ENCODE results near the gene CCDC146. TPM values are rescaled to one million over a fixed set of nuclear protein-coding genes. Genes with fewer than 3 reads are reported as not detected.

CCDC146 gene
- total RNA-seq, 1 experiment from 2014 or later: 0.72 TPM

DNA sequence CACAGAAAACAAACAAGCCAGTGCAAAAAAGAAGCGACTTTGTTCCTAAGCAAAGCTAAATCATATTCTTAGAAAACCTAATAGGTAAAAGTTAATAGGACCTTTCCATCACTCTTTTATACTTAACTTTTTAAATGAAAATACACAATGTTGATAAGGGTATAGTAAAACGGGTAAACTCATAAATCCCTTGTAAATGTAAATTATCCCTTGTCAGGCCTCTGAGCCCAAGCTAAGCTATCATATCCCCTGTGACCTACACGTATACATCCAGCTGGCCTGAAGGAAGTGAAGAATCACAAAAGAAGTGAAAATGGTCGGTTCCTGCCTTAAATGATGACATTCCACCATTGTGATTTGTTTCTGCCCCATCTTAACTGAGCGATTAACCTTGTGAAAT lies 217.3 kb downstream of the CCDC146 start:
- no peak overlapping the region for H2BK5ac ChIP-seq (ENCODE audit: insufficient read length, low read length)
- H3K4me3 Mint-ChIP-seq: no peak overlapping the region
- H3K9me3 Mint-ChIP-seq: peaks cover 0 to 10% of the 10 kb centered on the region in 2 experiments; a peak in 4 of 5 replicates

More for the DNA sequence above, 217.3 kb downstream of the CCDC146 start:
- no peak for DNase-seq
- Histone ChIP-seq H3K27ac (ENCODE audit: insufficient read length, low read depth, low read length) (no peak overlapping the region), H4K20me1 (ENCODE audit: control insufficient read depth, insufficient read depth, insufficient read length) (no peaks in the 10 kb centered on the region), H3K4me2 (ENCODE audit: insufficient read depth, insufficient read length, low read length) (no peak overlapping the region), H2BK120ac (ENCODE audit: low read depth, low read length, poor library complexity, severe bottlenecking) (no peak overlapping the region), H3K23ac (ENCODE audit: insufficient read length, low read depth, low read length) (no peak overlapping the region), H3K4me1 (ENCODE audit: insufficient read depth, low read length) (no peaks in the 10 kb centered on the region), H2AFZ (ENCODE audit: low read length) (no peak overlapping the region), H3K56ac (ENCODE audit: insufficient read length, low read depth, low read length) (no peak overlapping the region), H3K9me3 (ENCODE audit: control insufficient read depth, low read depth, low read length) (no peaks in the 10 kb centered on the region), H3T11ph (ENCODE audit: low read length) (no peak overlapping the region), H4K5ac (ENCODE audit: insufficient read length, low read depth, low read length) (no peak overlapping the region), H3K18ac (ENCODE audit: insufficient read length, low read depth, low read length) (no peak overlapping the region), H3K9ac (ENCODE audit: extremely low read depth, insufficient read length, low read length) (no peak overlapping the region), H3K4ac (ENCODE audit: low read depth, low read length) (no peak overlapping the region), H4K91ac (ENCODE audit: insufficient read length, low read depth, low read length) (no peak overlapping the region), H3K23me2 (ENCODE audit: insufficient read length, low read depth, low read length, poor library complexity, severe bottlenecking) (no peaks in the 10 kb centered on the region), H3K79me1 (ENCODE audit: insufficient read depth, low read depth, low read length, poor library complexity, severe bottlenecking) (no peaks in the 10 kb centered on the region), H3K79me2 (ENCODE audit: insufficient read depth, low read length) (no peaks in the 10 kb centered on the region), H2AK5ac (ENCODE audit: insufficient read length, low read length) (no peak overlapping the region), H2BK15ac (ENCODE audit: low read depth, low read length) (no peak overlapping the region), H2BK12ac (ENCODE audit: insufficient read length, low read depth, low read length) (no peak overlapping the region), H4K8ac (replicated peaks; ENCODE audit: insufficient read length, low read depth, low read length) (no peak overlapping the region), H3K27me3 (ENCODE audit: insufficient read depth, low read length) (no peaks in the 10 kb centered on the region), H2BK20ac (ENCODE audit: low read depth, low read length, poor library complexity, severe bottlenecking) (no peak overlapping the region), H3K14ac (ENCODE audit: insufficient read depth, low read length) (no peak overlapping the region)
- peaks cover 4% of the 10 kb centered on the region; the same call in 1 of the 2 replicates for H3K27me3 Mint-ChIP-seq (ENCODE audit: low read depth)
- H3K4me1 Mint-ChIP-seq: peaks cover 0 to 4% of the 10 kb centered on the region in 2 experiments; a peak in 2 of 4 replicates
- H3K36me3 Mint-ChIP-seq (ENCODE audit: insufficient read depth in 1 of 3, low read depth in 3 of 3): peaks cover 0 to 7% (median 0%) of the 10 kb centered on the region in 3 experiments; a peak in 3 of 7 replicates
- no CpG with 5 or more reads among the region's 5 CpGs for WGBS (ENCODE audit: extremely low coverage, insufficient read length, low lambda C conversion rate)
- TF ChIP-seq, protein P1, sequence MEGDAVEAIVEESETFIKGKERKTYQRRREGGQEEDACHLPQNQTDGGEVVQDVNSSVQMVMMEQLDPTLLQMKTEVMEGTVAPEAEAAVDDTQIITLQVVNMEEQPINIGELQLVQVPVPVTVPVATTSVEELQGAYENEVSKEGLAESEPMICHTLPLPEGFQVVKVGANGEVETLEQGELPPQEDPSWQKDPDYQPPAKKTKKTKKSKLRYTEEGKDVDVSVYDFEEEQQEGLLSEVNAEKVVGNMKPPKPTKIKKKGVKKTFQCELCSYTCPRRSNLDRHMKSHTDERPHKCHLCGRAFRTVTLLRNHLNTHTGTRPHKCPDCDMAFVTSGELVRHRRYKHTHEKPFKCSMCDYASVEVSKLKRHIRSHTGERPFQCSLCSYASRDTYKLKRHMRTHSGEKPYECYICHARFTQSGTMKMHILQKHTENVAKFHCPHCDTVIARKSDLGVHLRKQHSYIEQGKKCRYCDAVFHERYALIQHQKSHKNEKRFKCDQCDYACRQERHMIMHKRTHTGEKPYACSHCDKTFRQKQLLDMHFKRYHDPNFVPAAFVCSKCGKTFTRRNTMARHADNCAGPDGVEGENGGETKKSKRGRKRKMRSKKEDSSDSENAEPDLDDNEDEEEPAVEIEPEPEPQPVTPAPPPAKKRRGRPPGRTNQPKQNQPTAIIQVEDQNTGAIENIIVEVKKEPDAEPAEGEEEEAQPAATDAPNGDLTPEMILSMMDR (conservative IDR thresholded peaks at IDR 0.05): no peak
- H3K27ac Mint-ChIP-seq: no peak overlapping the region

Other genes starting within 250 kb of the CCDC146 start
- gene SPDYE17, start 90.3 kb upstream of the CCDC146 start, total RNA-seq (2021): not detected in 2 replicates
- gene SPDYE18, start 60.1 kb upstream of the CCDC146 start, total RNA-seq (2021): not detected in 2 replicates
- gene FGL2, start 77.2 kb downstream of the CCDC146 start, total RNA-seq (2021): not detected in 2 replicates

Data from H9 (cell line).